Nephron (organoid): Measurements from ENCODE around the gene SPEG.

Experiments used
- H3K27ac Mint-ChIP-seq, 3 experiments: 2 replicates each; pipeline ENCODE4 v1.8.0; 2020; ENCODE audit warnings: mixed read lengths in 3 of 3, mild to moderate bottlenecking in 2 of 3, moderate library complexity in 1 of 3
- H3K27me3 Mint-ChIP-seq: 2 replicates; pipeline ENCODE4 v1.8.0; 2021; ENCODE audit warnings: low read depth, mild to moderate bottlenecking, moderate library complexity, mixed read lengths
- H3K36me3 Mint-ChIP-seq: 2 replicates; pipeline ENCODE4 v1.8.0; 2020; ENCODE audit warnings: low read depth, mixed read lengths
- H3K4me1 Mint-ChIP-seq: 2 replicates; pipeline ENCODE4 v1.8.0; 2020; ENCODE audit warnings: mixed read lengths
- H3K4me3 Mint-ChIP-seq, 3 experiments: 2 replicates each; pipeline ENCODE4 v1.8.0; 2020; ENCODE audit warnings: mild to moderate bottlenecking in 3 of 3, mixed read lengths in 3 of 3, moderate library complexity in 2 of 3
- H3K9me3 Mint-ChIP-seq: 2 replicates; pipeline ENCODE4 v1.8.0; 2020; ENCODE audit warnings: mixed read lengths
- CTCF ChIP-seq, 3 experiments: fragments of 200-600 bp; sonication (generic); IDR thresholded peaks; one replicate each; pipeline ENCODE4 v1.5.0; 2021; ENCODE audit warnings: antibody characterized with exemption in 3 of 3; ENCODE audit not compliant: unreplicated experiment in 3 of 3

SPEG gene

GRCh38 chr2:219398721-219399363 lies 35.8 kb upstream of the SPEG start:
- H3K4me3 Mint-ChIP-seq, result no peak overlapping the region
- no peaks in the 10 kb centered on the region for H3K27me3 Mint-ChIP-seq
- no peaks in the 10 kb centered on the region for H3K36me3 Mint-ChIP-seq
- H3K4me1 Mint-ChIP-seq, result peaks cover 35% of the 10 kb centered on the region
- no peak overlapping the region for H3K27ac Mint-ChIP-seq
- no peak for TF ChIP-seq CTCF (IDR thresholded peaks at IDR 0.05; ENCODE audit: unreplicated experiment in 3 of 3)
- no peaks in the 10 kb centered on the region for H3K9me3 Mint-ChIP-seq

- no peaks in the 10 kb centered on the region for H3K27me3 Mint-ChIP-seq
- no peak for TF ChIP-seq CTCF (IDR thresholded peaks at IDR 0.05; ENCODE audit: unreplicated experiment in 3 of 3)
- no peaks in the 10 kb centered on the region for H3K36me3 Mint-ChIP-seq
- H3K4me3 Mint-ChIP-seq, result no peak overlapping the region
- H3K9me3 Mint-ChIP-seq, result no peaks in the 10 kb centered on the region
- peaks cover 44% of the 10 kb centered on the region for H3K4me1 Mint-ChIP-seq
- peak overlapping the region in 2 of 3 experiments; percentile 1 to 25 for H3K27ac Mint-ChIP-seq
Observed at GRCh38 chr2:219399716-219400478, 34.7 kb upstream of the SPEG start.

GRCh38 chr2:219400562-219400961 lies 34.1 kb upstream of the SPEG start:
- no peaks in the 10 kb centered on the region for H3K9me3 Mint-ChIP-seq
- no peaks in the 10 kb centered on the region for H3K27me3 Mint-ChIP-seq
- H3K27ac Mint-ChIP-seq, result peak overlapping the region in 2 of 3 experiments; percentile 1 to 25

GRCh38 chr2:219401606-219402005 lies 33.0 kb upstream of the SPEG start:
- Mint-ChIP-seq H3K27ac (peak overlapping the region in 2 of 3 experiments; percentile 7 to 78), H3K27me3 (no peaks in the 10 kb centered on the region), H3K9me3 (no peaks in the 10 kb centered on the region), H3K4me1 (peaks cover 61% of the 10 kb centered on the region), H3K4me3 (no peak overlapping the region), H3K36me3 (no peaks in the 10 kb centered on the region)
- TF ChIP-seq CTCF (IDR thresholded peaks at IDR 0.05; ENCODE audit: unreplicated experiment in 3 of 3), result no peak

More at GRCh38 chr2:219400562-219400961, 34.1 kb upstream of the SPEG start:
- no peak overlapping the region for H3K4me3 Mint-ChIP-seq
- peaks cover 51% of the 10 kb centered on the region for H3K4me1 Mint-ChIP-seq
- H3K36me3 Mint-ChIP-seq, result no peaks in the 10 kb centered on the region
- TF ChIP-seq CTCF (IDR thresholded peaks at IDR 0.05; ENCODE audit: unreplicated experiment in 3 of 3), result no peak

- TF ChIP-seq CTCF (IDR thresholded peaks at IDR 0.05; ENCODE audit: unreplicated experiment in 3 of 3), result peak; percentile 89 to 96 (median 91)
- Mint-ChIP-seq H3K36me3 (no peaks in the 10 kb centered on the region), H3K9me3 (no peaks in the 10 kb centered on the region), H3K4me1 (peaks cover 69% of the 10 kb centered on the region), H3K27ac (peak overlapping the region in 2 of 3 experiments; percentile 71 to 78), H3K4me3 (no peak overlapping the region), H3K27me3 (peaks cover 3% of the 10 kb centered on the region)
Observed at GRCh38 chr2:219402665-219403515, 31.8 kb upstream of the SPEG start.
